Activated CD8-positive, alpha-beta memory T cell treated with anti-CD3 and anti-CD28 coated beads for 36 hours (primary cell): Measurements from ENCODE around the gene CHST12. TPM values are rescaled to one million over a fixed set of nuclear protein-coding genes. Genes with fewer than 3 reads are reported as not detected.
"Not testable (repeated sequence)": the region's sequence is repeated elsewhere in the genome, so short reads cannot be mapped to it uniquely, and the experiment has no call there.

ENCODE experiments used
- CTCF ChIA-PET: fragments of 350-600 bp; sonication (Branson Sonifier 250); formaldehyde crosslinking; loops from one replicate; lab custom pipeline; 2021; ENCODE audit warnings: antibody characterized with exemption; lab: Charles Lee
- POLR2A ChIA-PET: fragments of 350-600 bp; sonication (Branson Sonifier 250); formaldehyde crosslinking; loops from one replicate; lab custom pipeline; 2021; ENCODE audit warnings: antibody characterized with exemption; lab: Charles Lee
- total RNA-seq, 2 experiments: library from RNA; stranded (reverse); gene quantifications; one replicate each; pipeline ENCODE4 v1.2.3, GENCODE V29; 2021

CHST12 gene
- total RNA-seq, 2 experiments from 2014 or later, result 5.7 to 6.3 TPM

DNA sequence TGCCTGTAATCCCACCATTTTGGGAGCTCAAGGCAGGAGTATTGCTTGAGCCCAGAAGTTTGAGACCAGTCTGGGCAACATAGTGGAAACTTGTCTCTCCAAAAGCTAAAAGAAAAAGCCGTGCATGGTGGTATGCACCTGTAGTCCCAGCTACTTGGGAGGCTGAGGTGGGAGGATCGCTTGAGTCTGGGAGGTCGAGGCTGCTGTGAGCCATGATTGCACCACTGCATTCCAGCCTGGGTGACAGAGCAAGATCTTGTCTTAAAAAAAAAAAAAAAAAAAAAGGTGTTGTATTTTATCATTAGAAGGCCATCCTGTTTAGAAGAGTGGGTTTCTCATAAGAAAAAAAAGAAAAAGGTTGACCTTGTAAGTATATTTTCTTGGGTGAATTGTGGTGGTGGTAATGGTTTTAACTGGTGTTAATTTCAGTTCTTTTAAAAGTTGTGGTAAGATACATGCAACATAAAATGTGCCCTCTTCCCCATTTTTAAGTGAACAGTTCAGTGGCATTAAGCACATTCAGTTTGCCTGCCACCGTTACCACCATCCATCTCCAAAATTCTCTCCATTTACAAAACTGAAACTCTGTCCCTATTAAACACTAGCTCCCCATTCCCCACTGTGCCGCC is 38.1 kb downstream of the CHST12 start:
- POLR2A ChIA-PET, result no interaction called here
- CTCF ChIA-PET, result interaction anchor here (1.5 to 1.6 kb wide), 2 partner anchors 10 to 11 kb away, joined by 3 read pairs; no protein-coding TSS in a partner anchor

DNA sequence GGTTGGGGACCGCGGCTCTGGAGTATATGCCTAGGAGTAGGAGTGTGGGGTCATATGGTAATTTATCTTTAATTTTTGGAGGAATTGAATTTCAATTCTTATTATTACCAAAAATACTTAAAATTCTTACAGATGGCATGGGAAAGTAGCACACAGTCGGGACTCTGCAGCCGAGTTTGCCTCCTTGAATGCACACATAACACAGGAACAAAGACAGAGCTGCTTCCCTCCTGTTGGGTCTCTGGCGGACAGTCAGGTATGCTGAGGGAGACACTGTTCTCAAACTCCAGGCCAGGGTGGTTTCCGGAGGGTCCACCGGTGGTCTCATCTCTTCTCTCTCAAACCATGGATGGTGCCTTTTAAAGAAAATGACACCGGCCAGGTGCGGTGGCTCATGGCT is 40.1 kb downstream of the CHST12 start:
- POLR2A ChIA-PET, result no interaction called here
- CTCF ChIA-PET, result no interaction called here

DNA sequence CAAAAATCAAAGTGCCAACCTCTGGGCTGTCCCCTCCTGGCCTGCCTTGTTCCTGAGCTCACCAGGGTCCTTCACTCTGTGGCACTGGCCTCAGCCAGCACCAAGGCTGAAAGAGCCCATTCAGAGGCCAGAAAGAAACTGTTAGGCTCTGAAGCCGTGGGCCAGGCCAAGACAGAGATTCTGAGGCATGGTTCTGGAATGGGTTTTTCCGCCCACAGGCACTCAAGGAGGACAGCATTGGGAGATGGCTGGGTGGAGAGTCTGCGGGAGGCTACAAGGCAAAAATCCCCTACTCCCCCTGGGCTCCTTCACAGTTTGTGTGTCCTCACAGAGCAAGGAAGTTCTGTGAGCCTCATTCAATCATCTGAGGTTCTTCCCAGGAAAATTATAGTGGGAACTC is 41.1 kb downstream of the CHST12 start:
- CTCF ChIA-PET, result no interaction called here

DNA sequence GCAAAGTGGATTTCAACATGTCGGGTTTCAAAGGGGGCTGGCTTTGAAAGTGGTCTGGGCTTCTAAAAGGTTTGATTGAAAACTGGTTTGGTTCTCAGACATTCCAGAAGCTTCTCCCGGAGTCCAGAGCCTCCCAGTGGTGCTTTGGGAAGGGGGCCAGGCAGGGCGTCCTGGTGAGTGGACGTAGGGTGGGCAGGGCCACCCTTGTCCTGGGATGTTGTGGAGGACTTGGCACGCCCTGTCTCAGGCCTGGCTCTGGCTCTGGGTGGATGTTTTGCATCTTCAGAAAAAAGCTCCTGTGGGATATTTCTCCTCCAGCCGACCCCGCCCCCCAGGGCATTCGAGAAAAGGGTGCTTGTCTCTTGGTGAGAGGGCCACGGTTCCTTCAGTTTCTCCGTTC is 41.6 kb downstream of the CHST12 start:
- CTCF ChIA-PET, result no interaction called here

More for the DNA sequence above, 41.1 kb downstream of the CHST12 start:
- POLR2A ChIA-PET, result no interaction called here

DNA sequence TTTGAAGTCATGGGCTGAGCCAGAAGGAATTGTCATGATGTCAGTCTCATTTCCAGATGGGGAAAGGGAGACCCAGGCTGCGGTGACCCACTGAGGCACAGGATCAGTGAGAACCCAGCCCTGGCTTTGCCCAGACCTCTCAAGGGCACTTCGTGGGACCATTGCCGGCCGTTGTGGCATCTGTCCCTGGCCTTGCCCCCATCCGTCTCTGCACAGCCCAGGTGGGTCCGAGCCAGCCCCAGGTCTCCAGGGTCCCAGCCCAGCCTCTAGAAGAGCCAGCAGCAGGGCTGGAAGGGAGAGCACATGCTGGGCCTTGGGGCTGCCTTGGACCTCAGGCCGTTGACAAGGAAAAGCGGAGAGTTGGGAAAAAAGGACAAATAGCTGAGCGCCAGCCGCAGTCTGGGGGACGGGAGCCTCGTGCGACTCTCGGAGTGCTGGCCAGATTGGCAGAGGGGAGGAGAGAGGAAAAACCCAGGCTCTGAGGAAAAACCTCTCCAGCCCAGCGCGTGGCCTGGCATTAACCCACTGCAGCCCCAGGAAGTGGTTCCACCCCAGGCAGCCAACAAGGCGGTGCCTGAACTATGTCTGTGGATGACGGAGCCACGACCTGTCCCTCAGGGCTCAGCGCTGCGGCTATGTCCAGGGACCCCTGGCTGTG is 42.6 kb downstream of the CHST12 start:
- CTCF ChIA-PET, result no interaction called here
- POLR2A ChIA-PET, result no interaction called here

More for the DNA sequence above, 41.6 kb downstream of the CHST12 start:
- POLR2A ChIA-PET, result no interaction called here

DNA sequence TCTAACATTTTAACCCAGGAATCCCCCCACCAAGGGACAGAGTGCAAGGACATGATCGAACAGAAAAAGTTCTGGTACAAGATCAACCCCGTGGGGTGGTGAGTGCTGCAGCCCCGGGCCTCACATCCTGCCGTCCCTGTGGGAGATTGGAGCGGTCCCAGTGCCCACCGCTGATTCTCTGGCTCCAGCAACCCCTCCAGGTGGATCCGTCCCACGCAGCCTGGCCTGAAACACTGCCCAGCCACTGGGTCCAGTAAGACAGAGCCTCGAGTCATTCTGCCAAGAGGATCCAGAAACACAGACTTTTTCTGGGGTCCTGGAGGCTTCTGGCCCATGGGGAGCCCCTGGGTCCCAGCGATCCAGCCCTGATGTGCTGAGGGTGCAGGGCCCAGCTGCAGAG is 43.3 kb downstream of the CHST12 start:
- ChIA-PET POLR2A (no interaction called here), CTCF (no interaction called here)

DNA sequence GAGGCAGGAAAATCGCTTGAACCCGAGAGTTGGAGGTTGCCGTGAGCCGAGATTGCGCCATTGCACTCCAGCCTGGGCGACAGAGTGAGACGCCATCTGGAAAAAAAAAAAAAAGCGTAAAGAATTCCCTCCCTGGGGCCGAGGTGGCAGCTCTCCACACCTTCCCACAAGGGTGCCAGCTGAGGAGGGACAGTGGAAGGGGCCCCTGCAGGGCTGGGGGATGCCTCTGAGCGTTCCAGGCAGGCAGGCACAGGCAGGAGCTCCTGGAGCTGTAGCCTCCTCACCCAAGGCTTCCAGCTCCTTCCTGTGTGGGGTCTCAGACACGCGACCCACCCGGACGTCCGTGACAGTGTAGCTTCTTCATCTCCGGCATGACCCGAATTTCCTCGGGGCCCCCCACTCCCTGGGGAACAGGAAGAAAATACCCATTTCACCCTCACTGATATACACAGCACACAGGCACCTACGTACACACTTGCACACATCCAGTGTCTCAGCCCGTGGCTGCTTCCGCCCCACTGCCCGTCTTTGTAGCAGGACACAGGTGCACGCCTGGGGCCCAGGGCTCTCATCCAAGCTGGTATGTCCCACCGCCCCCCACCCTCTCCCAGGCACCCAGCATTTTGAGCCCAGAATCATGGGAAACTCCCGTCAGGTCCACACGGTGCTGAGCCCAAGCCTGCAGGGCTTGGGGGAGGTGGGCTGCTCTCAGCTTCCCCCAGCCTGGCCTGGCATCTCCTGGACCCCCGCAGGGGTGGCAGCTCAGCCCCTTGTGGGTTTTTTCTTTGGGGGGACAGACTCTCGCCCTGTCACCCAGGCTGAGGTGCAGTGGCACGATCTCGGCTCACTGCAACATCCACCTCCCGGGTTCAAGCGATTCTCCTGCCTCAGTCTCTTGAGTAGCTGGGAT is 47.0 kb downstream of the CHST12 start:
- POLR2A ChIA-PET, result interaction anchor here (0.6 to 0.7 kb wide), 3 partner anchors 102 to 380 kb away, joined by 3 to 5 read pairs (median 3); no protein-coding TSS in a partner anchor
- CTCF ChIA-PET, result interaction anchor here (0.7 to 5.4 kb wide), 16 partner anchors 10 to 259 kb away, joined by 3 to 72 read pairs (median 4); no protein-coding TSS in a partner anchor

DNA sequence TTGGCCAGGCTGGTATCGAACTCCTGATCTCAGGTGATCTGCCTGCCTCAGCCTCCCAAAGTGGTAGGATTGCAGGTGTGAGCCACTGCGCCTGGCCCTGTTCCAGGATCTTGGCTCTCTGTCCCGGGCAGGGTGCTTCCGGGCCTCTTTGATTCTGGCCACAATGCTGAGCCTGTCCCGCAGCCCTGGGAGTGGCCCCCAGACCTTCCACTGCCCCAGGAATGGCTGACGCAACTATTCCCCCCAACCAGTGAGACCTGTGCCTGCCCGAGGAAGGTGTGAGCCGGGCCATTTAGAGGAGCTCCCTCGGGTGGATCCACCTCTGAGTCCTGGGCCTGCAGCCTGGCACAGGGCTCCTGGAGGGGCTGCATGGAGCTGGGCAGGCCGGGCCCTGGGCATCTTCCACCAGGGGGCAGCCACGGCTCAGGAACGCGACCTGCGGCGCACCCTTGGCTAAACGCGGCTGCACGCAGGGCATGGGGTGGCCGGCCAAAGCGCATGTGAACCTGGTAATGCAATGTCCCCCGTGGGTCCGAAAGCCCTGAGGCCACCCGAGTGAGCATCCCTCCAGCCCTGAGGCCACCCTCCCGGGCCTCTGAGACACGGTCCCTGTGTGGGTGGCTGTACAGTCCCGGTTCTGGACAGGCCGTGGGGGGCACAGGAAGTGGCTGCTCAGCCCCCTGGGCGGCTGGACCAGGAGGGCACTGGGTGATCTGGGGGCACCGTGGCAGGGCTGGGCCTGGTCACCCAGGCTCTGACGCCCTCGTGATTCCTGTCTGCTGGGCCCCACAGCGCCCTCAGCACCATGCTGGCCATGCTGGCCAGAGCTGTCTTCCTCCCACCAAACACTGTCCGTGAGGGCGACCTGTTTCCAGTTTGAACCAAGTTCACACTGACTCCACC is 48.0 kb downstream of the CHST12 start:
- ChIA-PET CTCF (interaction anchor here (0.6 to 5.4 kb wide), 22 partner anchors 9 to 258 kb away, joined by 3 to 72 read pairs (median 4); no protein-coding TSS in a partner anchor), POLR2A (interaction anchor here (0.6 kb wide), 2 partner anchors 103 to 329 kb away, joined by 3 to 5 read pairs; no protein-coding TSS in a partner anchor)

DNA sequence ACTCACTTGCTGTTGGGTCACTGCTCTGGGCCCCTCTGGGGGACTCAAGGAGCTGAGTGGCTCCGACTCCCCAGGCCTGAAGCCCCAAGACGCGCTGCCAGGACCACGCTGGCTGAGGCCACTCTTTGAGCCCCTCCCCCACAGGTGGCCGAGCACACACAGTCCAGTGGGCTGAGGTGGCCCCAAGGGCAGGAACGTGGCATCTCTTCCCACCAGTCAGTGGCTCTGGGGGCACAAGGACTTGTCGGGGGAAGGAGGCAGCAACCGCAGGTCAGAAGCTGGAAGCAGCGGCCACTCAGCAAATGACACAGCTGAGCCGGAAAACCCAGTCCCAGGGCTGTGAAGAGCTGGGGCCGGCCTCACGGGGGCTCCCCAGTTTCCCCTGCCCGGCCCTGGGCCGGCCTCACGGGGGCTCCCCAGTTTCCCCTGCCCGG is 48.7 kb downstream of the CHST12 start:
- ChIA-PET POLR2A (interaction anchor here (0.5 to 0.6 kb wide), 2 partner anchors 49 to 93 kb away, joined by 3 to 5 read pairs; no protein-coding TSS in a partner anchor), CTCF (interaction anchor here (0.6 to 5.4 kb wide), 12 partner anchors 11 to 258 kb away, joined by 3 to 72 read pairs (median 4); no protein-coding TSS in a partner anchor)

DNA sequence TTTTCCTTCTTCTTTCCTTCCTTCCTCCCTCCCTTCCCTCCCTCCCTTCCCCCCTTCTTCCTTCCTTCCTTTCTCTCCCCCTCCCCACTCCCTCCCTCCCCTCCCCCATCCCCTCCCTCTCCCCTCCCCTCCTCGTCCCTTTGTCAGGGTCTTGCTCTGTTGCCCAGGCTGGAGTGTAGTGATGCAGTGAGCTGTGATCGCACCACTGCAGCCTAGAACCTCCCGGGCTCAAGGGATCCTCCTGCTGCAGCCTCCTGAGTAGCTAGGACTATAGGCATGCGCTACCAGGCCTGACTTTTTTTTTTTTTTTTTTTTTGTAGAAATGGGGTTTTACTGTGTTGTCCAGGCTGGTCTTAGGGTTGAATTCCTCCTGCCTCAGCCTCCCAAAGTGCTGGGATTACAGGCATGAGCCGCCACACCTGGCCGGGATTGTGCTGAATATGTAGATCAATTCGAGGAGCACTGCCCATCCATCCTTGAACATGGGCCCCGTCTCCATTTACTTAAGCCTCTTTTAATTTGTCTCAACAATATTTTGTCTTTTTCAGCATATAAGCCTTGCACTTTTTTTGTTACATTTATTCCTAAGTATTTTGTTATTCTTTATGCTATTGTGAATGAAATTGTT is 49.3 kb downstream of the CHST12 start:
- CTCF ChIA-PET, result interaction anchor here (0.8 to 5.4 kb wide), 6 partner anchors 12 to 257 kb away, joined by 3 to 72 read pairs (median 8); no protein-coding TSS in a partner anchor
- POLR2A ChIA-PET, result interaction anchor here (0.6 kb wide), 1 partner anchor 48 kb away, joined by 5 read pairs; no protein-coding TSS in a partner anchor

DNA sequence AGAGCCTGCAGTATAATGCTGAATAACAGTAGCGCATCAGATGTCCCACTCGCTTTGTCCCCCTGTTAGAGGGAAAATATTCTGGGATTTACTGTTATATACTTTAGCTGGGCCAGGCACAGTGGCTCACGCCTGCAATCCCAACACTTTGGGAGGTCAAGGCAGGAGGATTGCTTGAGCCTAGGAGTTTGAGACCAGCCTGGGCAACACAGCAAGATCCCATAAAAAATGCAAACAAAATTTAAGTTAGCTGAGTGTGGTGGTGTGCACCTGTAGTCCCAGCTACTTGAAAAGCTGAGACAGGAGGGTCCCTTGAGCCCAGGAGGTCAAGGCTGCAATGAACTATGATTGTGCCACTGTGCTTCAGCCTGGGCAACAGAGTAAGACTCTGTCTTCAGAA is 50.4 kb downstream of the CHST12 start:
- POLR2A ChIA-PET, result not testable (repeated sequence)
- CTCF ChIA-PET, result interaction anchor here (5.4 kb wide), 1 partner anchor 16 kb away, joined by 72 read pairs; no protein-coding TSS in a partner anchor

DNA sequence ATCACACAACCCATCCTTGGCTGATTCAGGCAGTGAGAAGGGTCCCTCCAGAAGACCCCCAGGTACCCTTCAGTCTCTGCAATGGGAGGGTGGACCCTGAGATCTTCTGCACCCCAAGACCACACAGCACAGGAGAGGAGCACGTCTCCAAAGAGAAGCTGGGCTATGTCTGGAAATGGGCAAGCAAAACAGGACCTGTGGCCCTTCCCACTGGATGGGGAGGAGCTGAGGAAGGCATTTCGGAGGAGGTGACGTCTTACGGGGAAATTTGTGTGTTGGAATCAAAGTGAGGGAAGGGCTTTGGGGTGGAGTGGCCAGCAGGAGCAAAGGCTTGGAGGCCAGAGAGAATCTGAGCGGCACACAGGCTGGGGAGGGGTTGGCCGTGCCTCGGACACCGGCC is 56.3 kb downstream of the CHST12 start:
- ChIA-PET POLR2A (interaction anchor here (0.7 kb wide), 1 partner anchor 1535 kb away, joined by 3 read pairs; no protein-coding TSS in a partner anchor), CTCF (interaction anchor here (0.6 to 1.8 kb wide), 2 partner anchors 8 to 38 kb away, joined by 4 to 5 read pairs; no protein-coding TSS in a partner anchor)

DNA sequence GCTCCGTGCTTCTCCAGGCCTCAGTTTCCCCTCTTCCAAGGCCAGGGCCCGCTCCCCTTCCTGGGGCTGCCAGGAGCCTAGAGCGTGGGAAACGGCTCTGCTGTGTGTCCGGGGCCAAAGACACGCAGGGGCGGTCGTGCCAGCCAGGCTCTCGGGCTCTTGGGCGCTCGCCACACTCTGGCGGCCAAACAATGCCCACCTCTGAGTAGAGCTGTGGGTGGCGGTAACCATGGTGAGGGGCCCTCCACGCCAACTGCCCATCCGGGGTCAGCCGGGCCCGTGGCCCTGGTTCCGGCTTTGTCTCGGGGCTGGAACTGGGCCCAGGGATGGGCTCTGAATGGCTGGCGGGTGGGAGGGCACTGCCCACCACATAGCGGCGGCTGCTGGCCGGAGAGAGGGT is 56.8 kb downstream of the CHST12 start:
- POLR2A ChIA-PET, result no interaction called here
- CTCF ChIA-PET, result interaction anchor here (0.6 to 1.8 kb wide), 2 partner anchors 9 to 39 kb away, joined by 4 to 5 read pairs; no protein-coding TSS in a partner anchor

DNA sequence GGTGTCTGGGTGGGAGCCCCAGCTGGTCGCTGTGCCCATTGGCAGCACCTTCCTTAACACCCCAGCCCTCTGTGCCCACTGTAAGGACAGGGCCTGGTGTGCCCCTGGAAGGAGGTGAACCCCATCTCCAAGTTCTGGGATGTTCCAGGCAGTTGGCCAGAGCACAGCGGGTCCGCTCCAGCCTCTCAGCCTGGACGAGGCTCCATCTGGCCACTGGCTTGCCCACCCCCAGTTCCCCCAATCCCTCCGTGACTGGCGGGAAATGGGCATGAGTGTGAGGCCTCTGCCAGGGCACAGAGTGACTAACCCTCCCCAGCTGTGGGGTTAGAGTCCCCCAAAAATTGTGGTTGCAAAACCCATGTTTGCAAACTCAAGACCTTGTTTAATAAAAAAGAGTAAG is 57.2 kb downstream of the CHST12 start:
- ChIA-PET POLR2A (no interaction called here), CTCF (interaction anchor here (1.8 kb wide), 1 partner anchor 9 kb away, joined by 5 read pairs; no protein-coding TSS in a partner anchor)

DNA sequence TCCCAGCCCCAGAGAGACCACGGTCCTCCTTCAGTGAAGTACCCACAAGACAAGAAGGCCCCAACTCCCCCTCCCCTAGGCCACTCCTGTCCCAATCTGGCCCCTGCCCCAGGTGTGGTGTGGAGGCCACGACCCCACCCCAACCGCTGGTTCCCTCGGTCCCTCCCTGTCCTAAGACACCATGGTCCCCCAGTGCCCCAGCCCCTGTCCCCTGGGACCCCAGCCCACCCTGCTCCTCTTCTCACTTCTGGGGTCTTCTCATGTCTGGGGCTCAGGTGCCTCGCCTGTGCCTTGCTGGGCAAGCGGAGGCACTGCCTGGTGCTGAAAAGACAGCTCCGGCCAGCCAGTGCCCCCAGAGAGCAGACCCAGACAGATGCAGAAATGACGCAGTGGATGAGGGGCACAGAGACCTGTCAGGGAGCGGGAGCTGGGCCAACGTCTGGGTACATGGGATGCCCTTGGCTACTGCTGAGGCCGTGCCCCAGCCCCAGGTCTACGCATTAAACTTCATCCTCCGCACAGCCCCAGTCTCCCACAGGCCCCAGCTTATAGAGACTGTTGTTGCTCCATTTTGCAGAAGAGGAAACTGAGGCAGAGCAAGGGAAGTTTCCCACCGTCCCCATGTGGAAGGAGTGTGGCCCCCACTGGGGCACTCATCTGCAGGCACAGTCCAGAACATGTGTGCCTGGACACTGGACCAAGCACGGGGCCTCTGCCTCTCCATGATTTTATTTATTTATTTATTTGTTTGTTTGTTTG is 58.0 kb downstream of the CHST12 start:
- CTCF ChIA-PET, result no interaction called here

DNA sequence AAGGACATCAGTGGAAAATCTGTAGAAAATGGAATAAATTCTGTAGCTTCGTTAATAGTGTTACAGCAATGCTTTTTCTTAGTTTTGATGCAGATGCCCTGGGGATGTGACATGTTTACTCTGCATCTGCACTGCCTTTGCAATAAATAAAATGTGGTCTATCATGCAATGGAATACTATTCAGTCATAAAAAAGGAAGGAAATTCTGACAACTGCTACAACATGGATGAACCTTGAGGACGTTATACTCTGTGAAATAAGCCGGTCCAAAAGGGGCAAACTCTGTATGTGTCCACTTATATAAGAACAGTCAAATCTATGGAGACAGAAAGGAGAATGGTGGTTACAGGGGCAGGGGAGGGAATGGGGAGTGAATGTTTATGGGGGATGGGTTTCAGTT is 59.3 kb downstream of the CHST12 start:
- POLR2A ChIA-PET, result no interaction called here
- CTCF ChIA-PET, result interaction anchor here (1.2 kb wide), 1 partner anchor 11 kb away, joined by 3 read pairs; no protein-coding TSS in a partner anchor

More for the DNA sequence above, 58.0 kb downstream of the CHST12 start:
- POLR2A ChIA-PET, result no interaction called here
